SJSA1 (cell line): Measurements from ENCODE around the gene FLT3LG. TPM values are rescaled to one million over a fixed set of nuclear protein-coding genes. Genes with fewer than 3 reads are reported as not detected.

ENCODE experiments used
- total RNA-seq: library from RNA; depleted of rRNA; stranded (reverse); fragments of >200 nt; shearing (Covaris generic); gene quantifications from 2 replicates; pipeline ENCODE4 v1.2.3, GENCODE V29; 2014; rRNA removed

The FLT3LG gene
- total RNA-seq, 1 experiment from 2014 or later: 0.95 TPM

Other genes starting within 250 kb of the FLT3LG start
- gene SLC6A16, start 149.0 kb upstream of the FLT3LG start, total RNA-seq: not detected in 2 replicates
- not detected in 2 replicates for gene CD37, start 138.8 kb upstream of the FLT3LG start, total RNA-seq
- gene TEAD2, start 111.8 kb upstream of the FLT3LG start, total RNA-seq: 27.7 and 33.7 TPM in 2 replicates
- gene DKKL1, start 110.3 kb upstream of the FLT3LG start, total RNA-seq: 0.13 and 0.75 TPM in 2 replicates
- gene KASH5, start 86.0 kb upstream of the FLT3LG start, total RNA-seq: not detected in 2 replicates
- not detected in 2 replicates for gene PTH2, start 50.8 kb upstream of the FLT3LG start, total RNA-seq
- not detected in 2 replicates for gene GFY, start 48.8 kb upstream of the FLT3LG start, total RNA-seq
- not detected in 2 replicates for gene SLC17A7, start 32.7 kb upstream of the FLT3LG start, total RNA-seq
- gene PIH1D1, start 22.4 kb upstream of the FLT3LG start, total RNA-seq: 78.2 and 111 TPM in 2 replicates
- gene ALDH16A1, start 21.0 kb upstream of the FLT3LG start, total RNA-seq: 37.5 and 52.9 TPM in 2 replicates
- 1,714 and 2,572 TPM in 2 replicates for gene RPL13A, start 13.4 kb downstream of the FLT3LG start, total RNA-seq
- gene RPS11, start 22.2 kb downstream of the FLT3LG start, total RNA-seq: 2,318 and 2,803 TPM in 2 replicates
- gene FCGRT, start 38.4 kb downstream of the FLT3LG start, total RNA-seq: 11.8 and 21.5 TPM in 2 replicates
- 55.5 and 61.2 TPM in 2 replicates for gene RCN3, start 53.8 kb downstream of the FLT3LG start, total RNA-seq
- gene NOSIP, start 106.3 kb downstream of the FLT3LG start, total RNA-seq: 129 and 140 TPM in 2 replicates
- not detected in 2 replicates for gene PRRG2, start 107.1 kb downstream of the FLT3LG start, total RNA-seq
- gene PRR12, start 117.0 kb downstream of the FLT3LG start, total RNA-seq: 0.66 and 2.6 TPM in 2 replicates
- gene RRAS, start 165.9 kb downstream of the FLT3LG start, total RNA-seq: 8.1 and 30.6 TPM in 2 replicates
- 23.2 and 27.3 TPM in 2 replicates for gene SCAF1, start 168.0 kb downstream of the FLT3LG start, total RNA-seq
- 56.9 and 61.4 TPM in 2 replicates for gene IRF3, start 191.6 kb downstream of the FLT3LG start, total RNA-seq
- 9.5 and 16.2 TPM in 2 replicates for gene BCL2L12, start 191.7 kb downstream of the FLT3LG start, total RNA-seq
- 208 and 421 TPM in 2 replicates for gene PRMT1, start 203.1 kb downstream of the FLT3LG start, total RNA-seq
- gene ADM5, start 215.4 kb downstream of the FLT3LG start, total RNA-seq: 0.58 TPM in 1 of 2 replicates, not detected in the other
- 0.05 TPM in 1 of 2 replicates, not detected in the other for gene CPT1C, start 216.9 kb downstream of the FLT3LG start, total RNA-seq